NCI-H1417 treated with DMSO at 0.1 percent for 48 hours (cell line): Measurements from ENCODE around the gene ANKRD16.
"Not testable (repeated sequence)": the region's sequence is repeated elsewhere in the genome, so short reads cannot be mapped to it uniquely, and the experiment has no call there.

Experiments used
- DNase-seq: peaks from one replicate; lab custom pipeline; 2025; lab: John Stamatoyannopoulos, UW

ANKRD16 gene

GRCh38 chr10:5833814-5834213 is 55.9 kb downstream of the ANKRD16 start:
- no peak for DNase-seq

- no peak for DNase-seq
Observed at GRCh38 chr10:5832946-5833345, 56.7 kb downstream of the ANKRD16 start.

GRCh38 chr10:5831446-5831782 is 58.3 kb downstream of the ANKRD16 start:
- no peak for DNase-seq

DNA sequence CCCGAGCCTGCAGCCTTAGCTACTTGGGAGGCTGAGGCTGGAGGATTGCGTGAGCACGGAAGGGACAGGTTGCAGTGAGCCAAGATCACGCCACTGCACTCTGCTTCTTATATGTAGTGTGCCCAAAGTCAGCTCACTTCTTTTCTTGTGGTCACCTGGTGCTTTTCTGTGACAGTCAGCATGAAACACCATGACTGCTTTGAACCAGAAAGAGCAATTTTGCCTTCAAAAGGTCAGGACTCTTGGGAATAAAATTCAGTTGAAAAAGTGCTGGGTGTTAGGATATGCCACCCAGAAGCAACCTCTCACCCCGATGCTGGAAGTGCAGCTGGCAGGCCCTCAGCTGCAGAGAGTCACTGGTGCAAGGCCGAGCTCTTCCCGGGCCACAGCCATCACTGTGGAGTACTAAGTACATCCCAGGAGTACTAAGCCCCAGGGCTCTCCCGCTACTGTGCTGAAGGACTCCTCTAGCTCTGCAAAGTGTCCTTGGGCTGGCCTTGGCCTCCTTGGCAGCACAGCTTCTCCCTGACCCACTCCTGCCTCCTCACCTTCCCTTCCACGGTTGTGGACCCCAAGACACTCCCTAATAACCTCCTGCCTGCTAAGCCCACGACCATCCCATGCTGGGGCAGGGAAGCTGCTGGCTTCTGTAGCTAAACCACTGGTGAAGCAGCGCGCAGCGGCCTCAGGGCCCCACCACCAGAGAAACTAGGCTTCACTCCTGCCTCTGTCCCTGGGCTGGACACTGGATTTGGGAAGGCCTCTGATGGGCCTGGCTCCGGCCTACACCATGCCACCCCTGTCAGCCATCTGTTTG is 58.9 kb downstream of the ANKRD16 start:
- DNase-seq: no peak

DNA sequence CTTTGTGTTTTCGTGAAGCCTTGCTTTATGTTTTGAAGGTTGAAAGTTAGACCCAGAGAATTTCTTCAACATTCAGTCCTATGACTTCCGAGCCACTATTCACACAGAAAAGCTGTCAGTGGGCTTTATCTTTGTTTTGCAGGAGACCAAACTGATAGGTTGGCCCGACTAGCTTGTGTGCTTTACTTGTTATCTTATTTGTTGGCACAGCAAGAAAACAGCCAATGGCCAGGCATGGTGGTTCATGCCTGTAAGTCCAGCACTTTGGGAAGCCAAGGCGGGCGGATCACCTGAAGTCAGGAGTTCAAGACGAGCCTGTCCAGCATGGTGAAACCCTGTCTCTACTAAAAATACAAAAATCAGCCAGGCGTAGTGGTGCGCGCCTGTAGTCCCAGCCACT is 60.4 kb downstream of the ANKRD16 start:
- no peak for DNase-seq

DNA sequence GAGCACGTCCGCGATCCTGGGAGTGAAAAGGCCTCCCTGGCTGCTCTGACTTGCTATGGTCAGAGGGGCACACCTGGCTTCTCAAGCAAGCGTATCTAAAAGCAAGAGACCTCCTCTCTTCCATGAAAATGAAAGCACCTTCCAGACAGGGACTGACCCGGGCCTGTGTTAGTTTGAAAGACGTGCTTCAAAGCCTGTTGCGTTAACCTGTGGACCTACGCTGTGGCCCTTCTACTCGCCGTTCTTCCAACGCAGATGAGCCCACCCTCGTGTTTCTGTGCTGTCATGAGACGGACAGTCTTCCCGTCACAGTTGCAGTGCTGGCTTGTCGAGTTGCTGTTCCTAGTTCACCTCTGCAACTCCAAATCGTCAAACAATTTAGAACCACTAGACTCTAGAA is 61.0 kb downstream of the ANKRD16 start:
- DNase-seq: no peak

DNA sequence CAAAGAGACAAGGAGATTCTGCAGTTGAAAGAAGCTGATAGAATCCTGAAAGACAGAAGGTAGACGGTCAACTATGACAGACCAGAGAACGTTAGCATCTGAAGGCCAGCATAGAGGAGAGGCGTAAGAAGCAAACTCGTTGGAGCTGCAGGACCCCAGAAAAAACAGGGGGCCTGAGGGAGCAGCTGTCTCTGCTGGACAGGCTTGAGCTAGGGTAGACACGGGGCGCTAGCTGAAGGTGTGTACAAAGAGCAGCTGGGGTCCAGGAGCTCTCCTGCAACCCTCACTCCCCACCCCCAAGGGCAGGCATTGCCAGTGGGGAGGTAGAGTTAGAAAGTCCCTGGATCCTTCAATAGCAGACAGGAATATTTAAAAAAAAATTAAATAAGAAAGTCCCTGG is 61.9 kb downstream of the ANKRD16 start:
- DNase-seq: no peak

DNA sequence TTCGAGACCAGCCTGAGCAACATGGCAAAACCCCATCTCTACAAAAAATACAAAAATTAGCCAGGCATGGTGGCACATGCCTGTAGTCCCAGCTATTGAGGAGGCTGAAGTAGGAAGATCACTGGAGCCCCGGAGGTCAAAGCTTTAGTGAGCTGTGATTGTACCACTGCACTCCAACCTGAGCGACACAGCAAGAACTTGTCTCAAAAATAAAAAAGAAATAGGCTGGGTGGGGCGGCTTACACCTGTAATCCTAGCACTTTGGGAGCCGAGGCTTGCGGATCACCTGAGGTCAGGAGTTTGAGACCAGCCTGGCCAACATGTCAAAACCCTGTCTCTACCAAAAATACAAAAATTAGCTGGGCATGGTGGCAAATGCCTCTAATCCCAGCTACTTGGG is 63.2 kb downstream of the ANKRD16 start:
- not testable (repeated sequence) for DNase-seq

GRCh38 chr10:5818894-5819293 is 70.8 kb downstream of the ANKRD16 start:
- DNase-seq: no peak

- no peak for DNase-seq
Observed at GRCh38 chr10:5818048-5818331, 71.7 kb downstream of the ANKRD16 start.

DNA sequence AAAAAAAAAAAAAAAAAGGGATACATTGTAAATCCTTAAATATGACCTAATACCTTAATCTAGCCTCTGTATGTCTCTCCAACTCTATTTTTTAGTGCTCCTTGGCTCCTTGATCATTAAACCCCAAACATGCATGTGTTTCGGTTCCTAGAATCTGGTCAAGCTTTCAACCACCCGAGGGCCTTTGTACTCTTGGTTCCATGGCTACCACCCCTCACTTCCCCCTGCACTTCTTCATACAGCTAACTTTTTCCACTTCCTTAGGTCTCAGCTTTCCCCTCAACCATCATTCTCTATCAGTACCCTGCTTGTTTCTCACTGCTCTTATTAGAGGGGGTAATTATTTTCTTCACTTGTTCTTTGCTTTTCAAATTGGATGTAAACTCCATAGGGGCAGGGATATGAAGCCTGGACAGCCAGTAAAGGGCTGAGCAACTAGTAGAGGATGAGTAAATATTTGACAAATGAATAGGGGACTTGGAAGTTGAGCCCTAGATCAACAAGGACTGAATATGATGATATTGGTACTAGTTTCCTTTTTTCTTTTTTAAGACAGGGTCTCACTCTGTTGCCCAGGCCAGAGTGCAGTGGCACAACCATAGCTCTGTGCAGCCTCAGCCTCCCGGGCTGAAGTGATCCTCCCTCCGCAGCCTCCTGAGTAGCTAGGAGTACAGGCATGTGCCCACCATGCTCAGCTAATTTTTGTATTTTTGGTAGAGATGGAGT is 72.2 kb downstream of the ANKRD16 start:
- DNase-seq: no peak

DNA sequence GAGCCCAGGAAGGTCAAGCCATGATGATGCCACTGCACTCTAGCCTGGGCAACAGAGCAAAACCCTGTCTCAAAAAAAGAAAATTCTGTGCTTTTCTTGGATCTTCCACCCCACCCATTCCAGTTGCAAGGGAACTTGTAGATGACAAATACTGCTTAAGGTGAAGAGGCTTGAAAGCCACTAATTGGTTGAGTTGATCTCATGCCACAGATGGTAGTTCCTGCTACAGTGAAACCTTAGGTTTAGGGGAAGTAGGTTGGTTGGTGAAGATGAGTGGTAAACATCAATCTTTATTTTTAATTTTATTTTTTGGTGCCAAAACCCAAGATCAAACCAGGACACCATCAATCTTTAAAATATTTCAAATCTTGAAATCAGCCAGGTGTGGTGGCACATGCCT is 73.5 kb downstream of the ANKRD16 start:
- DNase-seq: no peak

- DNase-seq: no peak
Observed at GRCh38 chr10:5814110-5815107, 75.3 kb downstream of the ANKRD16 start.

DNA sequence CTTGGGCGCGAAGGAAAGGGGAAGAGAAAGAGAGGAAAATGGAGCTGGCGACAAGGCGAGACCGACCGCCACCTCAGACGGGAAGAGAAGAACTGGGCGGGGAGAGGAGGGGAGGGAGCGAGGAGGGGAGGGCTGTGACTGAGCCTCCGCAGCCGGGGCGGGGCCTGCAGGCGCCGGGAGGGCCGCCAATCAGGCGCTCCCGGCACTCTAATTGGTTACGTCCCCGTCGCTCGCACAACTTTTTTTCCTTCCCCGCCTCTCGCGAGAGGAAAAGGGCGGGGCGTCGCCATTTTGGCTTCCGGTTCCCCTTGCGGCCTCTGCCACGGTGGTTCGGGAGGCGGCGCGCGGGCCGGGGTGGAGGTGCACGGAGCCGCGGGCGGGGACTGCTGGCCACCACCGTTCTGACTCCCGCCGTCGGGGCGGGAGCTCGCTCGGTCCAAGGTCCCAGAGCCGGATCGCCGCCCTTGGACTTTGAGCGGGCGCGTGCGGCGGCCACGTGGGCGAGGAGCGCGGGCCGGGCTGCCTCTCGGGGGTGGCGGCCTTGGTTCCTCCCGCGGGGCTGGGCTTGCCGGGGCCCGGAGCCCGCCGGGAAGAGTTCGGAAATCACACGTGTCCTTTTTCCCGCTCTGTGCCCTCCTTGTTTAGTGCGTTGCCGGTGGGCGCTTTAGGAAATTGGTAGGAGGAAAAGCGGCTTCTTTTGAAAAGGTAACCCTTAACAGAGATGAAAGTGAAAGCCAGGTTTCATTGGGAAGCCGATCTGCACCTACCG is 76.2 kb downstream of the ANKRD16 start, which contains the start of gene GDI2:
Gene GDI2 (minus strand): TSS at position 94 of the 769 bp plus-strand sequence. CDS start 176 bp downstream, outside the sequence.
- peak; percentile 77 for DNase-seq

GRCh38 chr10:5813091-5813340 is 76.7 kb downstream of the ANKRD16 start:
- no peak for DNase-seq

DNA sequence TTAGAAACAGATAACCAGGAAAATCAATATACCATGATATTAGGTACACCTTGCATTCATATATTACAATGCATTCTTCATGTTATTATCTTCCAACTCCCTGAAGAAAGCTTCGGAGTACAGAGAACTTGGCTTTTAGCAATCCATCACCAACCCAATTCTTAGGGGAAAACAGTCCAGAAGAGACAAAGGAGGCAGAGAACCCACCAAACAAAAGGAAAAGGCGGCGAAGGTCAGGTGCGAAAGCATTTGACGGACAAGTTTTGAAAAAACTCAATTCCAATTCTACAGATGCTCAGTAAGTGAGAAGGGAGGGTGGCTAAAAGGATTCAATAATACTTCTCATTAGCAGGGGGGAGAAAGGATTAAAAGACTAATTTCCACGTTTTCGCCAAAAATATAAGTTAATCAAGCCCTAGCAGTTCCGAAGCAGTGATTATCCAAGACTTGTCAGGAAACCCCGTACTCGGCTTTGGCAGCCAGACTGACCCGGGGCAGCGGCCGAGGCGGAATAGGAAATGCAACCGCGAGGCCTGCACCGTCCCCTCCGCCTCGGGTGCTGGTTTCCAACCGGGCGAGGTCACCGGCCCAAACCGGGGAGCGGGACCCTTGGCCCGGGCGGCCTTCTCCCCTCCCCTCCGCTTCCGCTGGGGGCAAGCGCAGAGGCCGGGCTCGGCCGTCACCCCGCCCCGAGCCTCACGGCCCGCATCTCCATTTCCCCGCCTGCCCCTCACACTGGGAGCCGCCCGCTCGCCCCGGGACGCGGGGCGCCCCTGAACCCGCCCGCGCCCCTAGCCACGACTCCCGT is 77.2 kb downstream of the ANKRD16 start:
- DNase-seq: no peak
